HUES6 (cell line): ENCODE data around the gene TRIM63.

Source experiments
- H3K27ac ChIP-seq: 2 replicates; pipeline ENCODE4 v1.7.0; 2013; ENCODE audit warnings: low read depth, mild to moderate bottlenecking, low read length, inconsistent platforms
- H3K27me3 ChIP-seq: 2 replicates; pipeline ENCODE4 v1.6.1; 2013; ENCODE audit warnings: low read length; ENCODE audit not compliant: control insufficient read depth, insufficient read depth
- H3K36me3 ChIP-seq: 2 replicates; pipeline ENCODE4 v1.6.1; 2013; ENCODE audit warnings: low read length; ENCODE audit not compliant: control insufficient read depth, insufficient read depth
- H3K4me1 ChIP-seq: 2 replicates; pipeline ENCODE4 v1.6.1; 2013; ENCODE audit warnings: low read length; ENCODE audit not compliant: control insufficient read depth, insufficient read depth
- H3K4me3 ChIP-seq: 2 replicates; pipeline ENCODE4 v1.5.1; 2013; ENCODE audit warnings: low read depth, low read length
- H3K9ac ChIP-seq: one replicate; pipeline ENCODE4 v1.6.1; 2013; ENCODE audit warnings: mild to moderate bottlenecking, low read length
- H3K9me3 ChIP-seq: 2 replicates; pipeline ENCODE4 v1.6.1; 2013; ENCODE audit warnings: low read depth, low read length; ENCODE audit not compliant: control insufficient read depth, insufficient read depth

The TRIM63 gene

GRCh38 chr1:26053718-26054560, 13.5 kb downstream of the TRIM63 start:
- Histone ChIP-seq H3K4me3 (no peak overlapping the region), H3K36me3 (no peaks in the 10 kb centered on the region), H3K9ac (no peak overlapping the region), H3K27ac (no peak overlapping the region), H3K9me3 (no peaks in the 10 kb centered on the region), H3K4me1 (0 out of 2 replicates have a peak, but pooled peaks cover 4% of the 10 kb centered on the region), H3K27me3 (peaks cover 45% of the 10 kb centered on the region)

- peaks cover 10% of the 10 kb centered on the region for H3K4me1 ChIP-seq
- H3K9me3 ChIP-seq, result no peaks in the 10 kb centered on the region
- H3K9ac ChIP-seq, result no peak overlapping the region
- H3K27ac ChIP-seq, result no peak overlapping the region
- H3K4me3 ChIP-seq, result no peak overlapping the region
- peaks cover 64% of the 10 kb centered on the region for H3K27me3 ChIP-seq
- H3K36me3 ChIP-seq, result no peaks in the 10 kb centered on the region
Observed at GRCh38 chr1:26050248-26050640, 17.2 kb downstream of the TRIM63 start.

- Histone ChIP-seq H3K4me1 (peaks cover 10% of the 10 kb centered on the region), H3K36me3 (no peaks in the 10 kb centered on the region), H3K9me3 (no peaks in the 10 kb centered on the region), H3K9ac (no peak overlapping the region), H3K27ac (no peak overlapping the region), H3K27me3 (peaks cover 70% of the 10 kb centered on the region), H3K4me3 (no peak overlapping the region)
Observed at GRCh38 chr1:26049531-26050247, 17.7 kb downstream of the TRIM63 start.

GRCh38 chr1:26047278-26047874, 20.1 kb downstream of the TRIM63 start:
- peaks cover 6% of the 10 kb centered on the region for H3K4me1 ChIP-seq
- H3K4me3 ChIP-seq, result no peak overlapping the region
- peaks cover 88% of the 10 kb centered on the region for H3K27me3 ChIP-seq

GRCh38 chr1:26046246-26047095, 21.0 kb downstream of the TRIM63 start:
- peaks cover 6% of the 10 kb centered on the region for H3K4me1 ChIP-seq
- H3K9me3 ChIP-seq, result no peaks in the 10 kb centered on the region
- H3K27me3 ChIP-seq, result peaks cover 97% of the 10 kb centered on the region
- peak overlapping the region; percentile 50 for H3K4me3 ChIP-seq
- no peaks in the 10 kb centered on the region for H3K36me3 ChIP-seq
- H3K27ac ChIP-seq, result no peak overlapping the region
- H3K9ac ChIP-seq, result no peak overlapping the region

More at GRCh38 chr1:26047278-26047874, 20.1 kb downstream of the TRIM63 start:
- no peaks in the 10 kb centered on the region for H3K9me3 ChIP-seq
- H3K36me3 ChIP-seq, result no peaks in the 10 kb centered on the region
- no peak overlapping the region for H3K9ac ChIP-seq
- no peak overlapping the region for H3K27ac ChIP-seq

- H3K27me3 ChIP-seq, result peaks cover 95% of the 10 kb centered on the region
- H3K4me1 ChIP-seq, result peaks cover 6% of the 10 kb centered on the region
- peak within 1 kb of the TSS; percentile 50 for H3K4me3 ChIP-seq
- H3K27ac ChIP-seq, result no peak within 1 kb of the TSS
- no peak within 1 kb of the TSS for H3K9ac ChIP-seq
- no peaks in the 10 kb centered on the region for H3K9me3 ChIP-seq
- no peaks in the 10 kb centered on the region for H3K36me3 ChIP-seq
Observed at GRCh38 chr1:26045722-26046245, 21.6 kb downstream of the TRIM63 start, which contains the start of gene SLC30A2. Gene SLC30A2 (minus strand): TSS chr1:26046118. CDS start chr1:26045896, 222 bp downstream.

GRCh38 chr1:26044971-26045721, 22.3 kb downstream of the TRIM63 start:
- Histone ChIP-seq H3K27ac (no peak overlapping the region), H3K4me3 (peak overlapping the region; percentile 50), H3K36me3 (no peaks in the 10 kb centered on the region), H3K27me3 (peaks cover 91% of the 10 kb centered on the region), H3K9me3 (no peaks in the 10 kb centered on the region), H3K4me1 (peaks cover 6% of the 10 kb centered on the region), H3K9ac (no peak overlapping the region)

- Histone ChIP-seq H3K4me3 (no peak overlapping the region), H3K9ac (no peak overlapping the region), H3K4me1 (peaks cover 6% of the 10 kb centered on the region), H3K27ac (no peak overlapping the region), H3K27me3 (peaks cover 88% of the 10 kb centered on the region), H3K36me3 (no peaks in the 10 kb centered on the region), H3K9me3 (no peaks in the 10 kb centered on the region)
Observed at GRCh38 chr1:26044414-26044813, 23.0 kb downstream of the TRIM63 start.

GRCh38 chr1:26043765-26044164, 23.7 kb downstream of the TRIM63 start:
- no peak overlapping the region for H3K9ac ChIP-seq
- no peaks in the 10 kb centered on the region for H3K9me3 ChIP-seq
- peaks cover 6% of the 10 kb centered on the region for H3K4me1 ChIP-seq
- H3K27ac ChIP-seq, result no peak overlapping the region
- H3K27me3 ChIP-seq, result peaks cover 88% of the 10 kb centered on the region
- H3K36me3 ChIP-seq, result no peaks in the 10 kb centered on the region
- no peak overlapping the region for H3K4me3 ChIP-seq

- Histone ChIP-seq H3K9me3 (no peaks in the 10 kb centered on the region), H3K27ac (no peak overlapping the region), H3K36me3 (no peaks in the 10 kb centered on the region), H3K9ac (no peak overlapping the region), H3K27me3 (peaks cover 84% of the 10 kb centered on the region), H3K4me3 (no peak overlapping the region), H3K4me1 (peaks cover 6% of the 10 kb centered on the region)
Observed at GRCh38 chr1:26041978-26042377, 25.5 kb downstream of the TRIM63 start.
